ENCODE results near the gene NXNL2.

NXNL2 gene

DNA sequence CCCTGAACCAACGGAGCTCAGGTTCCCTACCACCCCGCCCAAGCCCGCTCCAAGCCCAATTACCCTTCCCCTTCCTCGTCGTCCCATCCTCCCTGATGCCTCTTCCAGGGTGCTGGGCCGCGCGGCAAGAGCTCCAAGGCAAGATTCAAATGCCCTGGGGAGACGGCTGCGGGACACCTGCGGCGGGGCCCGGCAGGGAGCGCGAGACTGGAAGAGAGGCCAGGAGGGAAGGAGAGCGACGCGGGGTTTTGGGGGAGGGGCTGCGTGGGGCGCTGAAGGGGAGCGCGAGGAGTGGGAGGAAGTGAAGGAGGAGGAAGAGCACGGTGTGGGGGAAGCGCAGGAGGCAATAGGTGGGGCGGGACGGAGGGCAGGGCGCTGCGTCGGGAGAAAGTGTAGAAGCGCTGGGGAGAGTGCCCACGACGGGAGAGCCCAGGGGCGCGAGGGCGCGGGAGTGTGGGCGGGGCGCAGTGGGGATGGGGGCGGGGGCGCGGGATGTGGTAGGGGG is 975 bp upstream of the NXNL2 start:
- no peak for DNase-seq

DNA sequence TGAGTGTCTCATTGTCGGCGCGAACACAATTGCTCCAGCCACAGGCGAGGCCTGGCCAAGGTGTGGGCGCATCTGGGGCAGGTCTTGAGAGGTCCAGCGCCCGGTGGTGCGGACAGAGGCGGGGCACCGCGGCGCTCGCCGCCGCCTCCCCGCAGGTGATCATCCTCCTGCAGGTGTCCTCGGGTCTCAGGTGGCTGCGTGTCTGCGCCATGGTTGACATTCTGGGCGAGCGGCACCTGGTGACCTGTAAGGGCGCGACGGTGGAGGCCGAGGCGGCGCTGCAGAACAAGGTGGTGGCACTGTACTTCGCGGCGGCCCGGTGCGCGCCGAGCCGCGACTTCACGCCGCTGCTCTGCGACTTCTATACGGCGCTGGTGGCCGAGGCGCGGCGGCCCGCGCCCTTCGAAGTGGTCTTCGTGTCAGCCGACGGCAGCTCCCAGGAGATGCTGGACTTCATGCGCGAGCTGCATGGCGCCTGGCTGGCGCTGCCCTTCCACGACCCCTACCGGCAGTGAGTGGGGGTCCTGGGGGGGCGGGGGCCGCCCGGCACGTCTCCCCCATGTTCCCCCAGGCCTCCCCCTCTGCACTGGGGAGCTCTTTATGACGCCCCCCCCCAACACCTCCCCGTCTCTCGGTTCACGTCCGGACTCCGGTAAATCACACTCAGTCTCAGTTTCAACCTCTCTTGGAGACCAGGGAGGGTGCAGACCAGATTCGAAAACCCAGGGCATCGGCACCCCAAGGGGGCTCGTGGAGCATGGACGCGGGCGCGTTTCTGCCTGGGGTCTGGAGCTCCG is 446 bp downstream of the NXNL2 start:
- no peak for DNase-seq

DNA sequence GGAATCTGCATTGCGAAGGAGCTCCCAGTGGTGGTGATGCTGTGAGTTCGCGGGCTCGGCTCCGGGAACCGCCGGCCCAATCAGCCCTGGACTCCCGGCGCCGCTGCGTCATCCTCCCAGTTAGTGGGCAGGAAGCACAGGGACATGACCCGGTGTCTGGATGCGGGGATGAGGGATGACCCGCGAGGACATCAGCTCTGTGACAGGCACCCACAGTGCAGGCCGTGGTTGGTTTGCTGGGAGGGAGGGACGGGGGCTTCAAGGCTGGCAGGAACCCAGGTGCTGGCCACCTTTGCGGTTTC is 996 bp downstream of the NXNL2 start:
- DNase-seq: no peak

DNA sequence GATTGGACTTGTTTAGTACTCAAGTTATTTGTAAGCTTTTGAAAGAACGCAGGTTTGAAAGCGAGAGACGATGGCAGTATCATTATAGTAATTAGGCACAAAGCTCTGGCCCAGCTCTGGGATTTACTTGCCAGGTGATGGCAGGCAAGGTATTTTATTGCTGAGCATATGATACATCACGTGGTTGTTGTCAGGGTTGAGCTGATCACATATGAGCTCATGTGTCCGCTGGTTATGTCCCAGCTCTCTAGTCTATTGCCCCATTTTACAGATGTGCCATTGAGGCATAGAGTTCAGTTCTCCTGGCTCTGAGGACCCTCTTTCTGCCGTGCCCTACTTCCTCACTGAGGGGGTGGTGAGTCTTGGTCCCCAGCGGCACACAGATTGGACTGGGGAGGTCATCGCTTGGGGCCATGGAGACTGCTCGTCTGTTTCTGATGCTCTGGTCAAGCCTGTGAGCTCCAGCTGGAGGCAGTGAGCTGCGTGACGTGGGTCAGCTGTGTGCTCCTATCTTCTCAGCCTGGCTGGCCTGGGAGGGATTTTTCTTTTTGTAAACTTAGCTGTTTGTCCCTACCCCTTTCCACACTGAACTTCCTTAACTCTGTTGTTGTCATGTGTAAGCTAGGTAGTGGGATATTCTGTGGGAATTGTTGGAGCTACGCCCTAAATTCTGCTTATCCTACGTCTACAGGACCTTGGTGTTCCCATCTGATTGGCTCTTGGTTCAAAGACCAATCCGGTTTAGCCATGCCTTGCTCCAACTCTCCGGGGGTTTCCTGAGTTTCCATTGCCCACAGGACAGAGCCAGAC is 2.2 kb downstream of the NXNL2 start:
- DNase-seq: no peak

DNA sequence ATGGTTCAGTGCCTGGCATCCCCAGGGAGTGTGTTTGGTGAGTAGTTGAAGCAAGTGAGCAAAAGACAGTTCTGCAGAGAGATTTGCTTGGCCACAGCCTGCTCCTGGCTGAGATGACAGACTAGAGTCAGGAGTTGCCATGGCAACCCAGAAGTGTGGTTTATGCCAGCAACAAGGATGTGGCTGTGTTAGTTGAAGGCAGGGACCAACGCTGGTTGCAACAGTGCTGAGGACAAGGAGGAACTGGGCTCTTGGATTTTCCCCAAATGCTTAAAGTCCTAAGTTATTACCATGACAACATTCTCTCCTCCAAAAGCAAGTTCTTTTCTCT is 2.7 kb downstream of the NXNL2 start:
- peak; percentile 83 for DNase-seq

DNA sequence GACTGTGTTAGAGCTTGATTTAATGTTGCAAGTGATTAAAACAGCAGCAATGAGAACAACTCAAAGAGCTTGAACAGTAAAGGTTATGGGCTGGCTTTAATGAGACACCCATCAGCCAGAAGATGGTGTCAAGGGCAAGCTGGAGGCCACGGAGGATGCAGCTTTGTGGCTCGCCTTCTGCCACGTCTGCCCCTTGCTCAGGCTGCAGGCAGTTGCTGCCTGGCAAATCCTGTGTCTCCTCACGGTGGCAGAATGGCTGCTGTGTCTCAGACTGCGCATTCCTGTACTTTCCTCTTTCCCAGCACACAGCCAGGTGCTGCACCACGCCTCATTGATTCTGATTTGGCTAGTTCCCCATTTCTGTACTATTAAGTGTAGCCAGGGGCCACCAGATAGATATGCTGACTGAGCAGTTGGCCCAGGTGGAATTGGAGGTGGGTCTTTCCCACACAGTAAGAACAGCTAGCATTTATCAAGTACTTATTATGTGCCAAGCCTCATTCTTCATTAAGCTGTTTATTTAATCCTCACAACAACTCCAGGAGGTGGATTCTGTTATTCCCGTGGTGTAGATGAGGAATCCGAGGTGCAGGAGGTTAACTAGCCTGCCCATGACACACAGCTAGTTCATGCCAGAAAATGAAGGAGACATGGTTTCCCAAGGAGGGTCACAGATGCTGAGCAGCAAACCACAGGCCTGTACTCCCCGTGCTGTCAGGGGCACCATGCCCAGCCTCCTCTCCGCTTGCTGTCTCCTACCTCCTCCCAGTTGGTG is 3.5 kb downstream of the NXNL2 start:
- no peak for DNase-seq

DNA sequence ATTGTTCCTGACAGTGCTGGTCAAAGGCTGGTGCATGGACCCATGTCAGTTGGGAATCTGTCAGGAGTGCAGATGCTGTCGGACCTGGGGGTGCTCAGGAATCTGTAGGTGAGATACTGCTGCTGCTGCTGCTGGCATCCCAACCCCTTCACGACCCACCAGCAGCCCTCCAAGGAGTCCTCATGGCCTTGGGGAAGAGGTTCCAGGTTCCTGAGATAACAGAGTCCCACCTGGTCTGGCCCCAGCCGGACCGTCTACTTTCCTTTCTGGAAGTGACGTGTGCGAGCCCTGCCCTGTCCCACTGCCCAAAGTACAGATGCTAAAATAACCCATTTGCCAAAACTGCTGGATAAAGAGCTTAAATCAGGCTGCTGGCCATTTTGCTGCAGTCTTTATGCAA is 4.3 kb downstream of the NXNL2 start:
- DNase-seq: no peak

DNA sequence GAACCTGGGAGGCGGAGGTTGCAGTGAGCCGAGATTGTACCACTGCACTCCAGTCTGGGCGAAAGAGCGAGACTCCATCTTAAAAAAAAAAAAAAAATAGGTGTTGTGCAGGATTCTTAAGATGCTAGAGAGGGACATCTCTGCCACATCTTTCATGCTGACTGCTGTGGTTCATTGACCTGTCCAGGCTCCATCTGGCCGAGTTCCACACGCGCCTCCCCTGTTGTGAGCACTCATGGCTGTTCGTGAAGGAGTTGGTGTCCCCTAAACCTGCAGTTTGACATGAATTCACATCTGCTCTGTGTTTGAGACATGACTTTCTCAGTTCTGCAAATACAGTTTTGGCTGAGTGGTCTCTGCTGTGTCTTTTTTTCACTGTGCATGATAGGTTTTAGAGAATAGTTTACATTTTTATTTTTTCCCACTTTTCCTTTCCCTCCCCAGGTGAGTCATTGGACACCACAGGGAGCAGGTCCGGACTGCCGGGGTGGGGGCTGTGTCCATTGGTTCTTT is 5.3 kb downstream of the NXNL2 start:
- DNase-seq: no peak

DNA sequence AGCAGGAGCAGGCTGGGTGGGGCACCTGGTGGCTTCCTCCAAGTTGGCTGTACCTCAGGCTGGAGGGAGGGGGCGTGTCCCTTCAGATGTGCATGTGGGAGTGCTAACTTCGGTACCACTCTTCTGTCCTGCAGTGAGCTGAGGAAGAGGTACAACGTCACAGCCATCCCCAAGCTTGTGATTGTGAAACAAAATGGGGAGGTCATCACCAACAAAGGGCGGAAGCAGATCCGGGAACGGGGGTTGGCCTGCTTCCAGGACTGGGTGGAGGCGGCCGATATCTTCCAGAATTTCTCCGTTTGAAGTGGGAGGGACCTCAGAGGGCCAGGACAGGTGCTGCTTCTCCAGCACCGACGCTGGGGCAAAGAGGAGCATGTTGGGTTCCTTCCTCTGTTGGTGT is 9.3 kb downstream of the NXNL2 start:
- DNase-seq: no peak

DNA sequence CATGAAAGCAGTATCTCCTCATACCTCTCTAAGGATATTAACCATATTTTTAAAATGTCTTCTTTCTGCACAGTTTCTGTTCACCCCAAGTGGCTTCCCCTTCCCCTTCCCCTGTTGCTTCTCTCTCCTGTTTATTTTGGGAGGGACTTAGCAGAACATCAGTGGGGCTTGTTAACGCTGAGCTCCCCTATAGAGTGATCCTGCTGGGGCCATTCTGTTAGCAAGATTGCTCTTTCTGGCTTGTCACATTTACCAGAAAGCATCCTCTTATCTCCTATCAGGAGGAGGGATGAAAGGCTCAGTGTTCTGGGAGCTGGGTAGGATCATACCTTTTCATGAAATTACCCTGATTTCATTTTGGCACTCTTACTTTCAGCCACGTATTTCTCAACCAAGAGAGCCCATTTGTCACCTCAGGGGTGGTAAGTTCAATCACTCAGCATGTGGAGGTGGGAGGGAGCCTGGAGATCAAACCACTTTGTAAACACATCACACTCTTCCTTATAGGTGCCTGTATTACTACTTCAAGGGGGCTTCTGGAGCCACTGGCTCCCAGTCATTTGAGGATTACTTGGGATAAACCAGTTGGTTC is 16.7 kb downstream of the NXNL2 start:
- DNase-seq: no peak

DNA sequence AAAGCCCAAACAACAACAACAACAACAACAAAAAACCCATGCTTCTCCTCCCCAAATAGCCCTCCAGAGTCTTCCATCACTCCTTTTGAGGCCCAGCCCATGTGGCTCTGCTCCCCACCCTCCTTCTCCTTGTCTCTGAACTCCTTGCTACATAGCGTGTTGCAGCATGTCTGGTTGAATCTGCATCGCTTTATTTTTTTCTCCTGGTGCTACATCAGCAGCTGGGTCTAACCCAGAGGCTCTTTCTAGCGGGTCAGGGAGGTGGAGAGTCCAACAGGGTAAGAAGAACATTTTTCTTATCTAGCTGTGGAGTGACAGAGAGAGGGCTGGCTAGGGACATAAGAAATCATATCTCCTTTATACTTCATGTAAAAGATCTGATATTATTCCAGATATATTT is 18.4 kb downstream of the NXNL2 start:
- DNase-seq: no peak

DNA sequence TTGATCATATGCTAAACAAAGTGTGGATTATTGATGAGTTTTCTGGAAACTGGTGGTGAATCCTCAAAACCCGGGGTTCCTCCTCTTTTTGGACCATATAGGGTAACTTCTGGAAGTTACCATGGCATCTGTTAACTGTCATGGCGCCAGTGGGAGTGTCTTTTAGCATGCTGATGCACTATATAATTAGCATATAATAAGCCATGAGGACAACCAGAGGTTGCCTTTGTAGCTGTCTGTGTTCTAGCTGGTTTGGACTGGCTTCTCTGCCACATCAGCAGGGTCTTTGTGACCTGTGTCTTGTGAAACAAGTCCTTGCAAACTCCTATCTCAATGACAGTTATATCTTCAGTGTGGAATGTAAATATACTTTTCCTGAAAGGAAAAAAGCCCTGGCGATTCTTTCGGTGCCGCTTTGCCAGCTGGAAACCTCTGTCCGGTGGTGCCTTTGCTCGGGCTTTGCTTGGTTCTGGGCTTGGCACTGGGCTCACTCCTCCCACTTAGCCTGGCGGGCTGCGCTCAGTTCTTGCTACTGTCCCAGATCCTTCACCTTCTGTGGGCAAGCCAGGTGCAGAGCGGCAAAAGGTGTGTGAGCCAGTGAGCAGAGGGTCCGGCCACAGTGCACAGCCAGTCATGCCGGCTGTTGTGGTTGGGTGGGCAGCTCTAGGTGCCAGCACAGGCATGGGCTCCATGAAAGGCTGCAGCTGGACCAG is 20.4 kb downstream of the NXNL2 start:
- no peak for DNase-seq

DNA sequence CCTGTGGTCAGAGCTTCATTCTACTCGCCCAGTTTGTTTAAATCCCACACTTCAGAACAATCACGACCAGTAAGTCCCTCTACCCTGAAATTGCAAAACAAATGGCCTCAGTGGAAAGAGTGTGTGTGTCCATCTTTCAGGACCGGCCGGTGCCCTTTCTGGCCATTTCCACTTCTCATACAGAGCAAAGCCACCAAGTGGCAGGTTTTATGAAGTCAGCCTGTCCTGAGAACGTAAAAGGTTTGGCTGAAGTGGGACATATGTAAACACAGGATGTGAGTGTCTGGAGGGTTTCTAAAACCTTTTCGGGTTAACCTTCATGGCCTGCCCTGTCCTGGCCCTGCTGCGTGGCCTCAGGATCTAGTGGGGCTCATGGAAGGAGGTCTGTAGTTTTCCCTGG is 24.7 kb downstream of the NXNL2 start:
- no peak for DNase-seq

DNA sequence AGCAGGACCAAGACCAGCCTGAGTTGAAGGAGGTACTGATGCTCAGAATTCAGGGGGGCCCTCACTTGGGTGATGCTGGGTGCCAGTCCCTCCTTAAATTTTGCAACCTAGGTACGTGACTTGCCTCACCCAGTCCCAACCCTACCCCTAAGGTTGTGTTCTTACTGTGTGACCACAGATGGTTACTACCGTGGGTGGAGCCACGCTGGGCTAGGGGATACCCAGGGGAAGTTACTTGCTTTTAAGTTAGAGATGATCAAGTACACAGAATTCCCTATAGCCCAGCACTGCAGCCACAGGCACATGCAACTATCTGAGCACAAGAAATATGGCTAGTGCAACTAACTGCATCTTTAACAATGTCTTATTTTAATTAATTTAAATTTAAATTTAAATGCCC is 32.9 kb downstream of the NXNL2 start:
- DNase-seq: no peak

DNA sequence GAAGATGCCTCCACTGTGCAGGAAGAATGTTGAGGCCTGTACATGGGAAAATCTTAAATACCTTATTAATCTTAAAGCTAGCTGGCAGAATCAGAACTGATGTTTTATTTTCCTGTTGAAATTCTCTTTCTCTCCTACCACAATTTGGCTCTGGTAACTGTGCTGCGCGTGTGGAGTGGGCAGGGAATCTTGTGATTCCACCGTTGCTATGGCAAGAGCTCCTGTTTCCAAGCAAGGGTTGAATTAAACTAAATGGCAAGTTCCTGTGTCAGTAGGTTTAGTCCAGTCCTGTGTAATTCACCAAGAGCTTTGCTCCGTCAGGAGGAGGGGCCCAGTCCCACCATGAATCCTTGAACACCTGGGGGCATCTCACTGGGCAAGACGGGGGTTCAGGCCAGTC is 36.4 kb downstream of the NXNL2 start:
- DNase-seq: peak; percentile 8

DNA sequence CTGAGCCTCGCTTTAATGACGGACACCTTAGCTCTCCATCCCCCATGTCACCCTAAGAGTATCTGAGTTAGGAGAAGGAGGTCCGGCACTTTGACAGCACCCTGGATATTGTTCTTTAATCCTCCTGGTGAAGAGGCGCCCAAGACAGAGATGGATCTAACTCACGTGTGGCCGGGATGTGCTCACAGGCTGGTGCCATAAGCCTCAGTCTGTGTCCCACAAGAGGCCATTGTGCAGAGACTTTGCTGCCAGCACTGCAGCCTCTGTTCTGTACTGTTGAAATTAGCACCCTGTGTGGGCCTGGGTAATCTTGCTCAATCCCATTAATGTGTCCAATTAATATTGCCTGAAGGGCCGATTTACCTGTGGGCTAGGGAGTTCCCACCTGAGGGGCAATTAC is 37.7 kb downstream of the NXNL2 start:
- no peak for DNase-seq

DNA sequence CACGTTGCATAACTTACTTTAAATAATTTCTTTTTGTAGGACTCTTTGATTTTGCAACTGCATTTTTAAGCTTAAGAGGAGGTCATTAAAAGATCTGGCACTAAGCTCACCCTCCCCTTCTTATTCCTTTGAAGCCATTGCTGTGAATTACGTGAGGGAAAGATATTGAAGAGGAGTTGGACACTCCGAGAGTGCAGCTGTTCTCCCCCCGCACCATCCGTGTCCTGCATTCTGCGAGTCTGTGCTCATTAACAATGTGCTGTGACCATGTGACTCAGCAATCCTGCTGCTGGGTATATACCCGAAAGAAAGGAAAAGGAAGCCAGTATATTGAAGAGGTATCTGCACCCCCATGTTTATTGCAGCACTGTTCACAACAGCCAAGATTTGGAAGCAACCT is 40.0 kb downstream of the NXNL2 start:
- DNase-seq: no peak

DNA sequence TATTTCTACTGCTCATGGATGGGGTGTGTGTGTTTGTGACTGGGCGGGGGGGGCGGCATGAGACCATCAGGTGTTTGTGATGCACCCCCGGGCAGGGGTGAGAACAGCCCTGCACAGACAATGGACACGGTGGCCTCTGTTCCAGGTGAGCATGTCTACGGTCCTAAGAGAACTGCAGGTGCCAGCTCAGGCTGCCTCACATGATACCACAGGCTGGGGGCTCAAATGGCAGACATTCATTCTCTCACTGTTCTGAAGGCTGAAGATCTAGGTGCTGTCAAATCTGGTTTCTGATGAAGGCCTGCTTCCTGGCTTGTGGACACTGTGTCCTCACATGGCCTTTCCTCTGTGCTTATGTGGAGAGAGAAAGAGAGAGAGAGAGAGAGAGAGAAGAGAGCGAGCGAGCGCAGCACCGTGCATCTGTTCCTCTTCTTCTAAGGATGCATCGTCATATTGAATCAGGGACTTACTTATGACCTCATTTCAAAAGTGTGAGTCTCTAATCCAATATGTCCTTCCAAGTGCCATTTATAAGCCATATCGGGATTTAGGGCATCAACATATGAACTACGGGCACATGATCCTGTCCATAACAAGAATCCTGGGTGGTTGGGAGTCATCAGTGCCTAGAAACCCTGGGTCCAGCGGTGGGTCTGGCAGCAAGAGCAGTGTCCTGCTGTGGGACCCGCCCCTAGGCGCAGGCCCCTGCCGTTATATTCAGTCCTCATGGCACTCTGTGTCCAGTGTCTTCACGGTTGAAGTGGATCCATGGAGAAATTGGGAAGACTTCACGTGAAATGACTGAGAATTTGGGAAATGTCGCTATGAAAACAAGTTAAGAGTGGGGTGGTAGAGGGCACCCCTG is 42.5 kb downstream of the NXNL2 start:
- no peak for DNase-seq

DNA sequence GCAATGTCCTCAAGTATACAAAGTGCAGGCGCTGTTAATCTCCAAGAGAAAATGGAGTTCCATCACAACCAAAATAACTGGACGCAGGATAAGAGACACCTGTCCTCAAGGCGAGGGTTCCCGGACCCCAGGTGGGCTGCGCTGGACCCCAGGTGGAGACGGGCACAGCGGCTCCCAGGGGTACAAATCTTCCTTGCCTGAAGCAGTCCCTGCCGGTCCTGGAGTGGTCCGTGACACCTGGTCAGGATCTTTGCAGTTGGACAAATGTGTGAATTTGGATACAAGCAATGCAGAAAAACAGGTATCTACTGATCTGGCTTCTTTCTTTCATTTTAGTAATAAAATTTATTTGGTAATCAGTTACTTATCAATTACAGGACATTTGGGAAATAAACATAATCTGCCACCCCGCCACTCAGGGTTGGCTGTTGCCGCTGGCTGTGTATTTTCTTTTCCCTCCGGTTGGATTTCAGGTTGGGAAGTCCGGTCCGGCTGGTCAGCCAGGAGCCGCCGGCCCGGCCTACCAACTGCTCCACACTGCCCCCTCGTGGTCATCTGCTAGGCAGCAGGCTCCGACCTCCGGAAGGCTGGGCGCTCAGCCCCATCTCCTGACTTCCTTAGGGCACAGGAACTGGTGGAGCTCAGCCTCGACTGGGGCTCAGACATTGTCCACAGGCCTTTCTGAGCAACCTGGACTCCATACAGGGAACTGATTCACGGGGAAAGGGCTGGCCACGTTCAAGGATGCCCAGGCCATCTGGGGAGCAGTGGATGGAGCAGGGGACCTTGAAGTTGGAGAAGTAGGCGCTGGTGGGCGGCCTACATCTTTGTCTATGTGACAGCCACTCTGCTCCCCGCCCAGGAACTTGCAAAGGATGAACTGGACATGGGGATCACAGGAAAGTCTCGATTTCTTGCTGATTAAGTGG is 43.4 kb downstream of the NXNL2 start:
- peak; percentile 84 for DNase-seq

DNA sequence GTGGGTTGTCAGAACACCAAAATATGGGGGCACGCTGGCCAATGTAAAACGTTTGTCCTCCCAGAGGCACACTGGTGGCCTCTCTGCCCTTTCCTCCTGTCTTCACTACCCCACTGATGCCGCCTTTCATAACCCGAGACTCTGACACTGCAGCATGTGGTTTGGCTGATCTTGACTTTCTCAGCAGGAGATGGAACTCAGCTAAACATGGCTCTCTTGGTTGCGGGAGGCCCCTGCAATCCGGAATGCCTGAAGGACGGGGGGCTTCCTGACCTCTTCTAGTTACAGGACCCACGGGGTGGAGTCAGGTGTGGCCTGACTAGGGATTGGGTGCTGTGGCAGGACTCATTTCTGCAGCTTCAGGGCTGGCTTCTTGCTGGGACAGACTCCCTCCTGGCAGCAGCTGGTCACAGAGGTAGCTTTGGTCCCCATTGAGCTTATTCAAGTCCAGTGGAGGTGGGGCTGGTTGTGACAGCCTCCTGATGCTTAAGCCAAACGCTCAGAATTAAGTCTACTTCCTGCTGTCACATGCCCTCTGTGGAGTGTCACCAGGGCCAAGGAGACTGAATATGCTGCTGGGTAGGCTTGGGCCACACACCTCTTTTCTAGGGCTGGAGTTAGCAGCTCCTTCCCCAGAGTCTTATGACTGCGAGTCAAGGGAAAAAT is 44.2 kb downstream of the NXNL2 start:
- DNase-seq: no peak
